Stimulated activated CD4-positive, alpha-beta T cell treated with anti-CD3 and anti-CD28 coated beads, Interleukin-1b, Interleukin-23, amount 100 ng/mL, for 48 hours (primary cell): Measurements from ENCODE around the gene TAS2R41.

Source experiments
- DNase-seq: peaks from one replicate; pipeline ENCODE4 v3.0.0-alpha.2; 2020

The TAS2R41 gene

GRCh38 chr7:143477501-143478150, at the start of gene TAS2R41:
Gene TAS2R41 (plus strand): TSS chr7:143477873. CDS start chr7:143477873, 0 bp downstream.
- no peak for DNase-seq

DNA sequence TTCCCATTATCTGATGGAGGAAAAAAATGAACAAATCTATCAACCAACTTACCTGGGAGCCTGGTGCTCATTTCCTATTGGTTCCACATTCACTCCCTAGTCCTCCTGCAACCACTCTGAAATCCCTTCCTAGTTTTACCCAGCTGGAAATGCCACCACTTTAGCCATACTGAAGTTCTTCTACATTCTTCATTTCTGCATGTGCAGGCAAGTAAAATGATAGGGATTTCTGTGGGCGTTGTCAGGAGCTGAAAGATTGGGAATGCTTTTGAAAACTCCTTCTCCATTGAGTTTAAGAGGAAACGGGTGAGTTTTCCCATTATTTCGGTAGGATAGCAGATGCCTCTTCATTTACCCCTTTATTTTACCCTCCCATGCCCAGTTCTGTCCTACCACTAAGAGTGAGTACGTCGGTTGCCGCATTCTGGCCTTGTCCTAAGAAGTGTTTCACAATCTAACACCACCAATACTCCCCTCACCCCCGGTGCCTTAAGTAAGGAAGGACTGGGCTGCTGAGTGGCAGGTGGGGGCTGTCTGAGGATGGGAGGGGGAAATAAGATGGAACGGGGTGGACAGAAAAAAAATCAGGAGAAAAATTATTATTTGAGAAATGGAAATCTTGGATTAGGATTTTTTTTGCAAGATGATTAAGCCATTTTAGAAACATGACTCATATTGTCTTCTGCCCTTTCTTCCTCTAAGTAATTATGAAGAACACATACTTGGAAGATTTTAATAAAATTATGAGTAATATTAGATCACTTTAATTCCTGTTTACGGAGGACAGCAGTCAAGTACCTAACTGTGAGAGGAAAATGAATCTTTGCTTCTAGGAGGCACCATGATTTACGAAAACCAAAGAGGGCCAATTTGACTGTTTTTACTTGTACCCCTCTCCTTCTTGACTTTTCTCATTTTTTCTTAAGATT, 47.6 kb upstream of the TAS2R41 start:
- no peak for DNase-seq

DNA sequence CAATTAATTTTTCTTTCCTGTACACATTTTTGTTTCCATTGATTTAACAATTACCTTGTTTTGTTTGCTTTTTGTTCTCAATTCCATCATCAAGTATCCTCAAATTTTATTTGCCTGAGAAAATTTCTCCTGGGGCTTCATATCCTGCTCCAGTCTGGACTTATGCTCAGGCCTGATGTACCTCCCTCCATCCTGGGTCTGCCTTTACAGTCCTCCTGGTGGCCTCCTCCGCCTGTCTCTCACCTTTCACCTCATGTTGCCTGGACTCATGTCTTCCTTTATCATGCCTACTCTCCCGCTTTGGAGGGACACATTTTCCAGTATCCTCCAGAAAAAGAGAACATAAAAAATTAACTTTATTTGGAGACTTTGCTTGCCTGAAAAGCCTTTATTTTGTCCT, 46.6 kb upstream of the TAS2R41 start:
- no peak for DNase-seq

- no peak for DNase-seq
Measured at GRCh38 chr7:143433759-143434158, 43.9 kb upstream of the TAS2R41 start.

GRCh38 chr7:143434660-143435059, 43.0 kb upstream of the TAS2R41 start:
- no peak for DNase-seq

GRCh38 chr7:143435266-143435665, 42.4 kb upstream of the TAS2R41 start:
- no peak for DNase-seq

DNA sequence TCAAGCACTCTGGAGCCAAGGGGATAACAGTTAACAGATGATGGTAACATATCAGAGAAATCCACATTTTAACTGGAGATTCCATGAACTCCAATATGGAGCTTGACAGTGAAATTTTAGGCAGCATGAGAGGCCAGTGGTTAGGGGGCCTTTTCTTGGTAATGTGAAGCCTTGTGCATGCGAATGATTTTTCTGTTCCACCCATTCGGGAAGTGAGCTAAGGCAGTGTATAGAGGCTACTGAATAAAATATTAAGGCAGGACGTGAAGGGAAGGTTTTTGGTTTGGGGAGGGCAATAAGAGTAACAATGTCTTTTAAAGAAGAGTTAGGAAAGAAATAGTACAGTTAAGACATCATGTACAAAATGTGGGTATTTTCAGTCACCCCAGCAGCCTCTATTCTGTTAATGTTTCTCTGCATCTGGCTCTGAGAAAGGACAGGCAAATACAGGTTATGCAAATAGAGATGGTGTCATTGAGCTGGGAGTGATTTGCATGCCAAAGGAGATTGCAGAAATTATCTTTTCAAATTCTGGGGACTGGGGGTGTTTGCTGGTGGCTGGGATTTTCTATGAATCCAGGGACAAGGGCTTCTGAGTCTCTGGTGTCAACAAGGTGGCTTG, 41.2 kb upstream of the TAS2R41 start:
- no peak for DNase-seq

DNA sequence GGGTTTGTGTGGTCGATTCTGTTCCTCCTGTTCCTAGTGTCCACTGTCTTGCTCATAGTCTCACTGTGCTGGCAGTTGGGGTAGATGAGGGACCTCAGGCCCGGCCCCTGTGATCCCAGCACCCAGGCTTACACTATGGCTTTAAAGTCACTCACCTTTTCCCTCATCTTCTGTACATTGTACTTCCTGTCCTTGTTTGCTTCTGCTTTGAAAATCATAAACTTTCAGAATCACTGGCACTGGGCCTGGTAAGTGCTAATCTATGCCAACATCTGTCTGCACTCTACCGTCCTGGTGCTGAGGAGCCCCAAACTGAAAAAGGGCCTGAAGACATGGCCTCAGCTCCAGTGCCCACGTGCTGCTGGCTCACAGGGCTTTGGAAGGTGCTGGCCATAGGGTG, 40.1 kb upstream of the TAS2R41 start:
- no peak for DNase-seq

DNA sequence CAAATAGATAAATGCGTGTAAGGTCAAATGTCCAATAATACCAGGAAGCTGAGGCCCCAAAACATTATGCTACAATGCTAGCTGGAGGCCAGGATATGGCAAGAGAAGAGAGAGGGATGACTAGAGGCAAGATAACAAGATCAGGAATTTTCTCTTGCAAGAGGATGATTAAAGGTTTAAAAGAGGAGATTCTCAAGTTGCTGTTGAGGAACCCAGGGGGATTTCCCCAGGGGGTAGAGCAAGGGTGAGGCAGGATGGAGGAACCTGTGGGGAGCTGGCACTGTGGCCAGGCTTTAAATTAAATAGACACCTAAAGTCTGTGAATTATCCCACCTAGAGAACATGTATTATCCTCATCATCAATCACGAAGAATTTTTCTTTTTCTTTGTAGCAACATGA, 37.8 kb upstream of the TAS2R41 start:
- DNase-seq = no peak

DNA sequence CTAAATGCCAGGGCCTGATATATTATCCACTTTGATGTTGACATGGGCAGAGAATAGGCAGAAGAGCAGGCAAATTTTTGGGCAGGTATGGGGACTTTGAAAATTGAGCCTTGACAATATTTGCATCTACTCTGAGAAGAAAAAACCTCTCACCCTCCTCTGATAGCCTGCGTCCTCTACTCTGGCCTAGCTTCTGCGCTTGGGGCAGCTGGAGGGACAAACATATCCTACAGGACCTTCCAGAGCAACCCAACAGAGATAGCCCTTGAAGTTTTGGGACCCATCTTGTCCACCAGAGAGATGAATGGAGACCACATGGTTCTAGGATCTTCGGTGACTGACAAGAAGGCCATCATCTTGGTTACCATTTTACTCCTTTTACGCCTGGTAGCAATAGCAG, 34.5 kb upstream of the TAS2R41 start, which contains the start of gene TAS2R60:
Gene TAS2R60, plus strand, starts transcription at position 301 of the 400 bp plus-strand sequence. Its CDS starts 0 bp downstream, at position 301.
- DNase-seq = no peak

DNA sequence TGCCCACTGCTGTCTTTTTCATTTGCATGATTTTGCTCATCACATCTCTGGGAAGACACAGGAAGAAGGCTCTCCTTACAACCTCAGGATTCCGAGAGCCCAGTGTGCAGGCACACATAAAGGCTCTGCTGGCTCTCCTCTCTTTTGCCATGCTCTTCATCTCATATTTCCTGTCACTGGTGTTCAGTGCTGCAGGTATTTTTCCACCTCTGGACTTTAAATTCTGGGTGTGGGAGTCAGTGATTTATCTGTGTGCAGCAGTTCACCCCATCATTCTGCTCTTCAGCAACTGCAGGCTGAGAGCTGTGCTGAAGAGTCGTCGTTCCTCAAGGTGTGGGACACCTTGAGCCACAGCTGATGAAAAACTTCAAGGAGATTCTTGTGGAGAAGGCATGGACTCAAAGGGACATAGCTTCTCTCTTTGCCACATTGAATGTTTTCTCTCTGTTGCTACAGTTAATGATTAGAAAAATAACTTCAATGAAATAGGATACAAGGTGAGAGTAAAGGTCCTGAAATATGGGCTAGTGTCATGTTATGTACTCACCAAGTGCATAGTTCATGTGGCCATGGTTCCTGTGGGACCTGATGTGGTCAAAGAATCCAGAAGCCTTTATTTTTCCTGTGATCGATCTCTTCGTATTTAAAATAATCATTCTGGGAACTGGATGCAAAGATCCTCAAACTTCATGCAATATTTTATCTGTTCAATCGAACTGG, 33.5 kb upstream of the TAS2R41 start:
- DNase-seq = no peak

- no peak for DNase-seq
Measured at GRCh38 chr7:143444785-143445184, 32.9 kb upstream of the TAS2R41 start.

DNA sequence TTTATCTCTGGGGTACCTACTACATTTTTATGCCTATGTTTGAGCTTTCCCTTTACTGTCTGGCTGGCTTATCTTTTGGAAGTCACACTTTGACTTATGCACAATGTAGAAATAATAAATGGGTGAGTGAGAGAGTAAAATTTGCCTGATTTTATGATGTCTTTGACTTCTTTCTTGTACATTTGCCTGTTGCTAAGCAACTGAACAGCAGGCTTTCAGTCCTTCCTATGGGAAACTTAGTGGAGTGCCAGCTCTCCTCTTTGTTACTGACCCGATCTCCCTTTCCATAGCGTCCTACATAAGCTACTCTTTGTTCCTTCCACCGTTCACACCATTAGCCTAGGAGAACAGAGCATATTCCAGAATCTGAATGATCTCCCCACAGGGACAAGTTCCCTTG, 30.2 kb upstream of the TAS2R41 start:
- DNase-seq = no peak

- no peak for DNase-seq
Measured at GRCh38 chr7:143448429-143448828, 29.2 kb upstream of the TAS2R41 start.

DNA sequence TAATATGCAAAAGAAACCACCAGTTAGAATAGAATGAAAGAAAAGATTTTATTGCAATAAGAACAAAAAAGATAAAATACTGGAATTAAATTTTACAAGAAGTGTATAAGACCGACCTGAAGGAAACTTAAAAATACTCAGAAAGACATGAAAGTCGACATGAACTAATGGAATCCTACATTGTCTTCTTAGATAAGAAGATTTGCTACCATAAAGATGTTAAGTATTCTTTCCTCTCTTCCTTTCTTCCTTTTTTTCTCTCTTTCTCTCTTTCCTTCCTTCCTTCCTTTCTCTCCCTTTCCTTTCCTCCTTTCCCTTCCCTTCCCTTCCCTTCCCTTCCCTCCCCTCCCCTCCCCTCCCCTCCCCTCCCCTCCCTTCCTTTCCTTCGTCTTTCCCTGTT, 27.9 kb upstream of the TAS2R41 start:
- no peak for DNase-seq

DNA sequence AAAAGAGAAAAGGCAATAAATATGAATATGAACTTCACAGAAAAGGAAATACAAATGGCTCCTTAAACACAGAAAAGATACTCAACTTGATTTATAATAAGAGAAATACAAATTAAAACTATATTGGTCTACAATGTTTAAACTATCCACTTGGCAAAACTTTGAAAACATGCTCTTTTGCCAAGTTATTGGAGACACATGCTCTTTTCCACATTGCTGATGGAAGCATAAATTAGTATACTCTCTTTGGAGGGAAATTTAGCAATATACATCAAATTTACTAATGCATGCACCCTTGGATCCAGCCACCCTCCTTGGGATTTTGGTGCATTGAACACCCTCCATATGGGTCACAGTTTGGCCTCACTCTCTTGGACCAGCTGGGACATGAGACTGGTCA, 26.6 kb upstream of the TAS2R41 start:
- DNase-seq = no peak

DNA sequence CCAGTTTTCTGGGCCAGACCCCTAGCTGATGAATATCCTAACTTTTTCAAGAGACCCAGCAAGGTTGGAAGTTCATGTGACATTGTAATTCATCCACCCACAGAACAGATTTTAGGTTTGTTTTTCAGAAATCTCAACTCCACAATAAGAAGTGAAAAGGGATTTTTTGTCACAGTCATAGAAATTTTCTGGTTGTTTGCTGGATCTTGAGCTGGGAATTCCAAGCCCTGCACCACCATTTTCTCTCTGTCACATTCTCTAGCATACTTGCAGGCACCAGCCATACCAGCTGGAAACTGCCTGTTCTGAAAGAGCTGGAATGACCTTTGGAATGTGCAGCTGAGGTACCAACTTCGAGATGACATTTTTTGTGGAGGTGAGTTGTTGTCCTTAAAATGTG, 25.9 kb upstream of the TAS2R41 start:
- no peak for DNase-seq

DNA sequence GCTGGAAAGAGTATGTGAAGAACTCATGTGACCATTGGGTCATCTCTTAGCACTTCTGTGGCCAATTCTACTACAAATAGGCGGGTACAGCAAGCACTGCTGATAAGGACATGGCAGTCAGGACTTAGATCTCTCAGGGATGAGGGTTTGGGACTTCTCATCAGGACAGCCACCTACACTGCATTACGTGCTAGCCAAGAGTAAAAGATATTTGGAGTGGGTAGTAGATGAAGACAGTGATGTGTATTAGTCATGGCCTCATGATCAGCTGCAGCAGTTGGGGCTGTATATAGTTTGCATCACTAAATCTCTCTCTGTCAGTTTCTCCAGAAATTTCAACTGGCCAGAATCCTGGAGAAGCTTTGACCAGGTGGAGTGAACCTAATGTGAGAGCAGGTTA, 25.2 kb upstream of the TAS2R41 start:
- DNase-seq = no peak

GRCh38 chr7:143454091-143454680, 23.5 kb upstream of the TAS2R41 start:
- no peak for DNase-seq

GRCh38 chr7:143455491-143455890, 22.2 kb upstream of the TAS2R41 start:
- DNase-seq = no peak

DNA sequence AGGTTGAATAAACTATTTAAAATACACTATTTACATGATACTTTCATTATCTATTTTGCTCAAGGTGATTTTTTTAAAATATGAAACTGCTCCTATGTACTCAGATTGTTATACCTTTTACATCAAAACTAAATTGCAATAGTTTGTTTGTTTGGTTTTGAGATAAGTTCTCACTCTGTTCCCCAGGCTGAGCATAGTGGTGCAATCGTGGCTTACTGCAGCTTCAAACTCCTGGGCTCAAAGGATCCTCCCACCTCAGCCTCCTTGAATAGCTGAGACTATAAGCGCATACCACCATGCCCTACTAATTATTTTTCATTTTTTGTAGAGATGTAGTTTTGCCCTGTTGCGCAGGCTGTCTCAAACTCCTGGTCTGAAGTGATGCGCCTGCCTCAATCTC, 21.7 kb upstream of the TAS2R41 start:
- DNase-seq = no peak

GRCh38 chr7:143456992-143457793, 20.5 kb upstream of the TAS2R41 start:
- DNase-seq = no peak
